AG04450 (cell line): ENCODE results near the gene NANOGP8. TPM values are rescaled to one million over a fixed set of nuclear protein-coding genes. Genes with fewer than 3 reads are reported as not detected.

Experiments used
- CTCF ChIA-PET: fragments of 300-600, 350-600 bp; formaldehyde crosslinking; extraction: SDS; loops from one replicate; lab custom pipeline; 2022; ENCODE audit warnings: antibody characterized with exemption, inconsistent platforms; lab: Charles Lee
- POLR2A ChIA-PET: fragments of 350-600 bp; formaldehyde crosslinking; extraction: SDS; loops from one replicate; lab custom pipeline; 2021; ENCODE audit warnings: antibody characterized with exemption, inconsistent platforms; lab: Yijun Ruan, JAX
- DNase-seq: peaks from one replicate; pipeline ENCODE4 v3.0.0-alpha.2; 2011; ENCODE audit warnings: low read depth, low spot score
- H3K27ac ChIP-seq: one replicate; pipeline ENCODE4 v1.5.1; 2012; ENCODE audit warnings: low read depth, low read length, control low read depth
- H3K27me3 ChIP-seq: one replicate; pipeline ENCODE4 v1.6.0; 2012; ENCODE audit warnings: low read length; ENCODE audit not compliant: control insufficient read depth, insufficient read depth
- H3K4me3 ChIP-seq: 2 replicates; pipeline ENCODE4 v1.5.1; 2011; ENCODE audit warnings: mild to moderate bottlenecking, low read depth, low read length, control low read depth
- H3K9me3 ChIP-seq: 2 replicates; pipeline ENCODE4 v1.5.1; 2012; ENCODE audit warnings: low read length; ENCODE audit not compliant: control insufficient read depth, insufficient read depth
- CTCF ChIP-seq: IDR thresholded peaks from 2 replicates; pipeline ENCODE4 v1.5.1; 2011; ENCODE audit warnings: low read depth, low read length, control low read depth, inconsistent platforms
- polyA plus RNA-seq: library from polyadenylated mRNA; depleted of rRNA; stranded (reverse); fragments of >200 nt; gene quantifications from 2 replicates; pipeline ENCODE4 v1.2.3, GENCODE V29; 2011

The NANOGP8 gene
- polyA plus RNA-seq, 1 experiment = 0.11 TPM

- no peak overlapping the region for H3K4me3 ChIP-seq
- H3K9me3 ChIP-seq = peaks cover 5% of the 10 kb centered on the region; the same call in 1 of the 2 replicates
- ChIA-PET POLR2A (no interaction called here), CTCF (no interaction called here)
- DNase-seq = no peak
- TF ChIP-seq CTCF = no peak
- H3K27me3 ChIP-seq = no peaks in the 10 kb centered on the region
- H3K27ac ChIP-seq = no peak overlapping the region
Observed at GRCh38 chr15:35126236-35126635, 41.1 kb upstream of the NANOGP8 start.

- Histone ChIP-seq H3K9me3 (peaks cover 5% of the 10 kb centered on the region; the same call in 1 of the 2 replicates), H3K27me3 (no peaks in the 10 kb centered on the region), H3K27ac (no peak overlapping the region), H3K4me3 (no peak overlapping the region)
- CTCF ChIA-PET = no interaction called here
- DNase-seq = no peak
- POLR2A ChIA-PET = no interaction called here
- TF ChIP-seq CTCF = no peak
Observed at GRCh38 chr15:35123743-35124142, 38.6 kb upstream of the NANOGP8 start.

GRCh38 chr15:35121611-35122359 is 36.7 kb upstream of the NANOGP8 start:
- no peak for DNase-seq
- H3K9me3 ChIP-seq = peaks cover 5% of the 10 kb centered on the region; the same call in 1 of the 2 replicates
- H3K27ac ChIP-seq = no peak overlapping the region
- H3K4me3 ChIP-seq = no peak overlapping the region
- CTCF ChIA-PET = no interaction called here
- POLR2A ChIA-PET = no interaction called here
- TF ChIP-seq CTCF = no peak
- no peaks in the 10 kb centered on the region for H3K27me3 ChIP-seq

- Histone ChIP-seq H3K27me3 (no peaks in the 10 kb centered on the region), H3K4me3 (no peak overlapping the region), H3K9me3 (peaks cover 5% of the 10 kb centered on the region; the same call in 1 of the 2 replicates), H3K27ac (no peak overlapping the region)
- no peak for TF ChIP-seq CTCF
- ChIA-PET CTCF (no interaction called here), POLR2A (no interaction called here)
- DNase-seq = no peak
Observed at GRCh38 chr15:35120173-35120572, 35.1 kb upstream of the NANOGP8 start.

- CTCF ChIA-PET = no interaction called here
- Histone ChIP-seq H3K27ac (no peak overlapping the region), H3K27me3 (no peaks in the 10 kb centered on the region), H3K4me3 (no peak overlapping the region), H3K9me3 (peaks cover 5% of the 10 kb centered on the region; the same call in 1 of the 2 replicates)
- no peak for DNase-seq
- no peak for TF ChIP-seq CTCF
- POLR2A ChIA-PET = no interaction called here
Observed at GRCh38 chr15:35118960-35119359, 33.9 kb upstream of the NANOGP8 start.
